Measurements from ENCODE around the gene SLC22A15. TPM values are rescaled to one million over a fixed set of nuclear protein-coding genes. Genes with fewer than 3 reads are reported as not detected.

SLC22A15 gene
- total and polyA plus RNA-seq, 10 of the 15 experiments (the other 5 are each of a cell fraction or from before 2014, with no cell fraction given): 0.05 to 2.8 (median 0.13) TPM; not detected in 1

DNA sequence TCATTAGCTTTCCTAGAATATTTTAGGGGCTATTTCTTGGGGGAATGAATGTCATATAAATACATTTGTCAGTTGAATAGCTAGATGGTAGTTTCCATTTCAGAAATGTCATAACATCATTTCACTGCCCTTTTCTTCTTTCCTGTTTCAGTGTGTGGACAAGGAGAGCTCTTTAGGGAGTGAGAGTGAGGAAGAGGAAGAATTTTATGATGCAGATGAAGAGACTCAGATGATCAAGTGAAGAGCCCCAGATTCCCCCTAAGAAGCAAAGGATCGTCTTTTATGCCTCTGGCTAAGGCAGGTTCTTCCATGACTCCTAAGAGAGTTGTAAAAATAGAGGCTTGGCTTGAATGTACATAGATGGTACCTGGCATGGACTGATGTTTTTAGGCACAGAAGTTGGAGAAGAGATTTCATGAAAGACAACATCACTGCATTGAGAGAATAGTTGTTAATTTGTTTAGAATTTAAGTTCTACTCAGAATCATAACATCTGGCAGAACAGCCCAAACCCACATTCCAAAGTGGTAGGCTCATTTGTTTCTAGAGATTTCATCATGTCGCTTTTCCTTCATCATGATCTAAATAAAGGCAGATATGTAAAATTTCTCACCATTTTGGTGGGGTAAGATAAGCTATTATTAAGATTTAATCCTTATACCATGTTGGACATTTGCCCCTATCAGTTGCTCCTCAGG is 90.7 kb downstream of the SLC22A15 start:
- no peaks in the 10 kb centered on the region for H3K9me3 ChIP-seq (replicated peaks; ENCODE audit: control insufficient read depth, insufficient read depth, low read length)
- no peak overlapping the region for H3K9ac ChIP-seq (ENCODE audit: control insufficient read depth, insufficient read depth, low read length)
- no peak overlapping the region for H3K27ac ChIP-seq (ENCODE audit: control insufficient read depth, insufficient read depth)
- POLR2A ChIA-PET: no interaction called here
- ATAC-seq (no peak), DNase-seq (ENCODE audit: low read depth, low spot score) (no peak), FAIRE-seq (no peak)
- H3K27me3 ChIP-seq (replicated peaks in 1 of 2; ENCODE audit: control insufficient read depth in 2 of 2, insufficient read depth in 2 of 2, low read length in 1 of 2): no peaks in the 10 kb centered on the region
- no peaks in the 10 kb centered on the region for H4K20me1 ChIP-seq (ENCODE audit: control insufficient read depth, insufficient read depth)
- no peaks in the 10 kb centered on the region for H3K36me3 ChIP-seq (ENCODE audit: control insufficient read depth in 2 of 2, insufficient read depth in 2 of 2, low read length in 1 of 2)
- intact Hi-C loops (cut with micrococcal nuclease; ENCODE audit: unreplicated experiment) (no loop called here), in situ Hi-C loops (cut with MboI) (no loop called here)
- CTCF ChIA-PET: no interaction called here
- SMC1A ChIA-PET (ENCODE audit: uncharacterized antibody, unreplicated experiment): interaction anchor here (1.0 kb wide), 1 partner anchor 72 kb away, joined by 4 read pairs; no protein-coding TSS in a partner anchor
- no peaks in the 10 kb centered on the region for H3K4me1 ChIP-seq (ENCODE audit: control insufficient read depth, insufficient read depth, low read length)
- RAD21 ChIA-PET (ENCODE audit: unreplicated experiment): no interaction called here
- no peaks in the 10 kb centered on the region for H3K79me2 ChIP-seq (ENCODE audit: control insufficient read depth, insufficient read depth, low read length)
- no TSS peak for BruUV-seq (replicated peaks)
- no peak overlapping the region for H3K4me2 ChIP-seq (ENCODE audit: control insufficient read depth, insufficient read depth)
- H3K4me3 ChIP-seq: no peak overlapping the region
- 0% methylated on average over 2 of the region's 2 CpGs for WGBS (ENCODE audit: insufficient coverage, insufficient replicate concordance, low lambda C conversion rate, missing lambda C conversion rate)
- no peak overlapping the region for H2AFZ ChIP-seq (ENCODE audit: control insufficient read depth, low read depth, low read length)
- no peak for TF ChIP-seq SIX5 (IDR thresholded peaks at IDR 0.05; ENCODE audit: low read depth, low read length, severe bottlenecking)
- TF ChIP-seq, protein P1, sequence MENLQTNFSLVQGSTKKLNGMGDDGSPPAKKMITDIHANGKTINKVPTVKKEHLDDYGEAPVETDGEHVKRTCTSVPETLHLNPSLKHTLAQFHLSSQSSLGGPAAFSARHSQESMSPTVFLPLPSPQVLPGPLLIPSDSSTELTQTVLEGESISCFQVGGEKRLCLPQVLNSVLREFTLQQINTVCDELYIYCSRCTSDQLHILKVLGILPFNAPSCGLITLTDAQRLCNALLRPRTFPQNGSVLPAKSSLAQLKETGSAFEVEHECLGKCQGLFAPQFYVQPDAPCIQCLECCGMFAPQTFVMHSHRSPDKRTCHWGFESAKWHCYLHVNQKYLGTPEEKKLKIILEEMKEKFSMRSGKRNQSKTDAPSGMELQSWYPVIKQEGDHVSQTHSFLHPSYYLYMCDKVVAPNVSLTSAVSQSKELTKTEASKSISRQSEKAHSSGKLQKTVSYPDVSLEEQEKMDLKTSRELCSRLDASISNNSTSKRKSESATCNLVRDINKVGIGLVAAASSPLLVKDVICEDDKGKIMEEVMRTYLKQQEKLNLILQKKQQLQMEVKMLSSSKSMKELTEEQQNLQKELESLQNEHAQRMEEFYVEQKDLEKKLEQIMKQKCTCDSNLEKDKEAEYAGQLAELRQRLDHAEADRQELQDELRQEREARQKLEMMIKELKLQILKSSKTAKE (IDR thresholded peaks at IDR 0.05; ENCODE audit: low read depth, poor library complexity, severe bottlenecking): no peak
- TF ChIP-seq ZNF592 (IDR thresholded peaks at IDR 0.05): no peak
- TF ChIP-seq ZBTB4 (CRISPR knock-in tag; IDR thresholded peaks at IDR 0.05): no peak
- TF ChIP-seq, protein P2, sequence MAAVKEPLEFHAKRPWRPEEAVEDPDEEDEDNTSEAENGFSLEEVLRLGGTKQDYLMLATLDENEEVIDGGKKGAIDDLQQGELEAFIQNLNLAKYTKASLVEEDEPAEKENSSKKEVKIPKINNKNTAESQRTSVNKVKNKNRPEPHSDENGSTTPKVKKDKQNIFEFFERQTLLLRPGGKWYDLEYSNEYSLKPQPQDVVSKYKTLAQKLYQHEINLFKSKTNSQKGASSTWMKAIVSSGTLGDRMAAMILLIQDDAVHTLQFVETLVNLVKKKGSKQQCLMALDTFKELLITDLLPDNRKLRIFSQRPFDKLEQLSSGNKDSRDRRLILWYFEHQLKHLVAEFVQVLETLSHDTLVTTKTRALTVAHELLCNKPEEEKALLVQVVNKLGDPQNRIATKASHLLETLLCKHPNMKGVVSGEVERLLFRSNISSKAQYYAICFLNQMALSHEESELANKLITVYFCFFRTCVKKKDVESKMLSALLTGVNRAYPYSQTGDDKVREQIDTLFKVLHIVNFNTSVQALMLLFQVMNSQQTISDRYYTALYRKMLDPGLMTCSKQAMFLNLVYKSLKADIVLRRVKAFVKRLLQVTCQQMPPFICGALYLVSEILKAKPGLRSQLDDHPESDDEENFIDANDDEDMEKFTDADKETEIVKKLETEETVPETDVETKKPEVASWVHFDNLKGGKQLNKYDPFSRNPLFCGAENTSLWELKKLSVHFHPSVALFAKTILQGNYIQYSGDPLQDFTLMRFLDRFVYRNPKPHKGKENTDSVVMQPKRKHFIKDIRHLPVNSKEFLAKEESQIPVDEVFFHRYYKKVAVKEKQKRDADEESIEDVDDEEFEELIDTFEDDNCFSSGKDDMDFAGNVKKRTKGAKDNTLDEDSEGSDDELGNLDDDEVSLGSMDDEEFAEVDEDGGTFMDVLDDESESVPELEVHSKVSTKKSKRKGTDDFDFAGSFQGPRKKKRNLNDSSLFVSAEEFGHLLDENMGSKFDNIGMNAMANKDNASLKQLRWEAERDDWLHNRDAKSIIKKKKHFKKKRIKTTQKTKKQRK (IDR thresholded peaks at IDR 0.05; ENCODE audit: low read depth, low read length): no peak
- no peak for TF ChIP-seq MEF2A (IDR thresholded peaks at IDR 0.05; ENCODE audit: insufficient read depth, low read depth, low read length)
- no peak for TF ChIP-seq HDAC2 (IDR thresholded peaks at IDR 0.05)
- no peak for TF ChIP-seq PML (IDR thresholded peaks at IDR 0.05; ENCODE audit: low read length)
- TF ChIP-seq TCF3 (IDR thresholded peaks at IDR 0.05; ENCODE audit: borderline replicate concordance, insufficient read depth, low read depth, low read length): no peak
- no peak for TF ChIP-seq TAF1 (IDR thresholded peaks at IDR 0.05; ENCODE audit: borderline replicate concordance, low read depth, low read length)

All from GM12878 (cell line).